ENCODE data around the gene TBC1D23. TPM values are rescaled to one million over a fixed set of nuclear protein-coding genes. Genes with fewer than 3 reads are reported as not detected.

Gene TBC1D23
- total and polyA plus RNA-seq, 9 donors, result 20.1 to 52.7 (median 36.9) TPM

DNA sequence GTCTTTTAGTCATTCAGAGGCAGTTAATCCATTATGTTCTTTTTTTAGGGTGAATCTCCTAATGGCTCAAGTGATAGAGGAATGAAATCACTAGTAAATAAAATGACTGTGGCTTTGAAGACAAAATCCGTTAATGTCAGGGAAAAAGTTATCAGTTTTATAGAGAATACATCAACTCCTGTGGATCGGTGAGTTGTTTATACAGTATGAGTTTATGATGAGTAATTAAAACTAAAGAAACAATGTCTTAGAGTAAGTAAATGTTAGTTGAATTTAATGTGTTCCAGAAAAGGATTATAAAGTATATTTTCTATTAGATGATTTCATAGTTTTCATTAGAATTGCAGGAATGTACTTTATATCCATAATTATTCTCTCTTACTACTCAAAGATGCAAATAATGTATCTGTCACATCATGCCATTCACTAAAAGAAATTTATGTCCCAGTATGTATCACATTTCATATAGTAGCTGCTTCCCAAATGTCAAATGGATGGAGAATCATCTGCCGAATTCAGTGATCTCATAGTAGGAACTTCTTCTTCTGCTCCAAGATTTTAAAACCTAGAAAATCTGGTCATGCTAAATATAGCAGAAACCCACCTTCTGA, 49.7 kb downstream of the TBC1D23 start:
- WGBS, 3 donors, result 77 to 89% (median 88%) methylated on average over 3 of the region's 3 CpGs
- H3K36me3 ChIP-seq, result no peaks in the 10 kb centered on the region

GRCh38 chr3:100311011-100311410, 50.2 kb downstream of the TBC1D23 start:
- intact Hi-C loops (cut with DNase I), result no loop called here
- H3K27me3 ChIP-seq, result no peaks in the 10 kb centered on the region
- no peaks in the 10 kb centered on the region for H3K4me1 ChIP-seq (ENCODE audit: insufficient read depth)
- no peak overlapping the region for H3K27ac ChIP-seq
- 47 to 72% (median 58%) methylated on average over 2 of the region's 2 CpGs for WGBS, 3 donors
- TF ChIP-seq CTCF (IDR thresholded peaks at IDR 0.05) (no peak), EP300 (IDR thresholded peaks at IDR 0.05) (no peak), POLR2A (IDR thresholded peaks at IDR 0.05) (no peak)
- no peaks in the 10 kb centered on the region for H3K36me3 ChIP-seq
- DNase-seq, result no peak
- H3K9me3 ChIP-seq, result no peaks in the 10 kb centered on the region
- no peak overlapping the region for H3K4me3 ChIP-seq

More for the DNA sequence above, 49.7 kb downstream of the TBC1D23 start:
- Histone ChIP-seq H3K9me3 (no peaks in the 10 kb centered on the region), H3K4me1 (ENCODE audit: insufficient read depth) (no peaks in the 10 kb centered on the region), H3K27ac (no peak overlapping the region), H3K4me3 (no peak overlapping the region), H3K27me3 (no peaks in the 10 kb centered on the region)
- DNase-seq, result no peak
- TF ChIP-seq POLR2A (IDR thresholded peaks at IDR 0.05) (no peak), CTCF (IDR thresholded peaks at IDR 0.05) (no peak), EP300 (IDR thresholded peaks at IDR 0.05) (no peak)
- intact Hi-C loops (cut with DNase I), result no loop called here

GRCh38 chr3:100316641-100317069, 55.9 kb downstream of the TBC1D23 start:
- peak; percentile 22 to 64 (median 45) for DNase-seq
- Histone ChIP-seq H3K4me3 (no peak overlapping the region), H3K9me3 (no peaks in the 10 kb centered on the region), H3K27ac (no peak overlapping the region), H3K4me1 (ENCODE audit: insufficient read depth) (peaks cover 1% of the 10 kb centered on the region), H3K27me3 (no peaks in the 10 kb centered on the region), H3K36me3 (no peaks in the 10 kb centered on the region)
- intact Hi-C loops (cut with DNase I), result no loop called here
- TF ChIP-seq EP300 (IDR thresholded peaks at IDR 0.05), result no peak
- TF ChIP-seq CTCF (IDR thresholded peaks at IDR 0.05), result peak; percentile 51 to 64 (median 55)
- no peak for TF ChIP-seq POLR2A (IDR thresholded peaks at IDR 0.05)
- 22 to 30% (median 25%) methylated on average over 8 of the region's 8 CpGs for WGBS, 3 donors

GRCh38 chr3:100317912-100318311, 57.1 kb downstream of the TBC1D23 start:
- no peaks in the 10 kb centered on the region for H3K36me3 ChIP-seq
- no peaks in the 10 kb centered on the region for H3K27me3 ChIP-seq
- no peaks in the 10 kb centered on the region for H3K9me3 ChIP-seq
- TF ChIP-seq EP300 (IDR thresholded peaks at IDR 0.05), result no peak
- no peak for TF ChIP-seq POLR2A (IDR thresholded peaks at IDR 0.05)
- no peak for TF ChIP-seq CTCF (IDR thresholded peaks at IDR 0.05)
- H3K4me3 ChIP-seq, result no peak overlapping the region
- H3K4me1 ChIP-seq (ENCODE audit: insufficient read depth), result peaks cover 1% of the 10 kb centered on the region
- DNase-seq, result no peak
- WGBS, 3 donors, result 77 to 82% (median 77%) methylated on average over 2 of the region's 2 CpGs
- intact Hi-C loops (cut with DNase I), result no loop called here
- no peak overlapping the region for H3K27ac ChIP-seq
